ENCODE data around the gene AGBL4. TPM values are rescaled to one million over a fixed set of nuclear protein-coding genes. Genes with fewer than 3 reads are reported as not detected.
"Not testable (repeated sequence)": the region's sequence is repeated elsewhere in the genome, so short reads cannot be mapped to it uniquely, and the experiment has no call there.

The AGBL4 gene
- total RNA-seq, 4 donors from 2014 or later, result not detected

DNA sequence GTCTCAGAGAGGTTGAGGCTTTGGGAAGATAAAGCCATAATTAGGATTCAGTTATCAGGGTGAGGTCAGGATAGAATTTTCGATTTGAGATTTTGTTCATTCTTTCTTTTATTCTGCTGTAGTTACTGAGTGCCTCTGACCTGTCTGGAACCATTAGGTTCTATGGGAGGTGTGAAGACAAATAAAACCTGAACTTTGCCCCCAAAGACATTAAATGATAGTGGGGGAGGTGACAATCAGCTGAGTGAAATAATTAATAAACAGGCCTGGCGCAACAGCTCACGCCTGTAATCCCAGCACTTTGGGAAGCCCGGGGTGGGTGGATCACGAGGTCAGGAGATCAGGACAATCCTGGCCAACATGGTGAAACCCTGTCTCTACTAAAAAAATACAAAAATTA is 1496.7 kb downstream of the AGBL4 start:
- 37 to 49% methylated on average over 5 of the region's 5 CpGs for WGBS, 2 donors
- Histone ChIP-seq H3K27ac (no peak overlapping the region), H3K4me3 (no peak overlapping the region)

GRCh38 chr1:48526008-48526710 is 1497.6 kb downstream of the AGBL4 start:
- peaks cover 0 to 57% (median 0%) of the 10 kb centered on the region in 4 donors for H3K27me3 ChIP-seq
- peaks cover 4 to 13% (median 8%) of the 10 kb centered on the region in 3 donors for H3K4me1 ChIP-seq
- intact Hi-C loops (cut with DNase I), result no loop called here
- H3K9me3 ChIP-seq, result no peaks in the 10 kb centered on the region
- H3K27ac ChIP-seq, result no peak overlapping the region
- DNase-seq, result no peak
- WGBS, 2 donors, result 52 to 56% methylated on average over 4 of the region's 4 CpGs
- H3K4me3 ChIP-seq, result no peak overlapping the region
- no peaks in the 10 kb centered on the region for H3K36me3 ChIP-seq
- TF ChIP-seq CTCF (IDR thresholded peaks at IDR 0.05) (no peak), POLR2A (IDR thresholded peaks at IDR 0.05) (no peak)

More for the DNA sequence above, 1496.7 kb downstream of the AGBL4 start:
- DNase-seq, result no peak
- peaks cover 0 to 63% (median 0%) of the 10 kb centered on the region in 4 donors for H3K27me3 ChIP-seq
- H3K9me3 ChIP-seq, result no peaks in the 10 kb centered on the region
- H3K4me1 ChIP-seq, result peaks cover 4 to 13% (median 8%) of the 10 kb centered on the region in 3 donors
- intact Hi-C loops (cut with DNase I), result no loop called here
- H3K36me3 ChIP-seq, result no peaks in the 10 kb centered on the region
- no peak for TF ChIP-seq POLR2A (IDR thresholded peaks at IDR 0.05)
- TF ChIP-seq CTCF (IDR thresholded peaks at IDR 0.05), result no peak

DNA sequence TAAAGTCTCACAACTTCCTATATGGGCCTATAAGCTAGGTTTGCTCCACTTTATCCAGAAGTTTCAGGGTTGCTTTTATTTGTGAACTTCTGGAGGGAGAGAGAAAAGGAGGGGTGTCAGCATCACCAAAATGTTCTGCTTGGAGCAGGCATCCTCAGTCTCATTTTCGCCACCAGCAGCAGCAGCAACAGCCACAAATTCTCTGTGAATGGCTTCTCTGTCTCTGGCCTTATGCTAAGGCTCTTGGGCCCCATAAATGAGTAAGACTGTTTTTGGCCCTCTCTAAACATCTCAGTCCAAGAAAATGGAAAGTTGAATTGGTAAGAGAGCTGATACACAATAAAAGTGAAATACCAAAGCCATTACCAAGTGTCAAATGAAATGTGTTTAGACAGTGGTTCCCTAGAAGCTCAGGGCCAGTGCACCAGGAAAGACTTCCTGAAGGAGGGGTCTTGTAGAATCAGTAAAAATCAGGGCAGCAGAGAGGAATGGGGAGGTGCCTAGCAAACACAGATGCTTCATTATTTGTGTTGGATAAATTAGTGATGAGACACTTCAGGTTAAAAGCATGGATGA is 1498.8 kb downstream of the AGBL4 start:
- Histone ChIP-seq H3K27ac (no peak overlapping the region), H3K4me1 (peaks cover 4 to 13% (median 8%) of the 10 kb centered on the region in 3 donors), H3K9me3 (no peaks in the 10 kb centered on the region), H3K36me3 (no peaks in the 10 kb centered on the region), H3K27me3 (peaks cover 0 to 55% (median 0%) of the 10 kb centered on the region in 4 donors), H3K4me3 (no peak overlapping the region)
- intact Hi-C loops (cut with DNase I), result no loop called here
- no peak for TF ChIP-seq CTCF (IDR thresholded peaks at IDR 0.05)
- TF ChIP-seq POLR2A (IDR thresholded peaks at IDR 0.05), result no peak
- 88 to 100% methylated on average over 1 of the region's 1 CpG for WGBS, 2 donors
- no peak for DNase-seq

DNA sequence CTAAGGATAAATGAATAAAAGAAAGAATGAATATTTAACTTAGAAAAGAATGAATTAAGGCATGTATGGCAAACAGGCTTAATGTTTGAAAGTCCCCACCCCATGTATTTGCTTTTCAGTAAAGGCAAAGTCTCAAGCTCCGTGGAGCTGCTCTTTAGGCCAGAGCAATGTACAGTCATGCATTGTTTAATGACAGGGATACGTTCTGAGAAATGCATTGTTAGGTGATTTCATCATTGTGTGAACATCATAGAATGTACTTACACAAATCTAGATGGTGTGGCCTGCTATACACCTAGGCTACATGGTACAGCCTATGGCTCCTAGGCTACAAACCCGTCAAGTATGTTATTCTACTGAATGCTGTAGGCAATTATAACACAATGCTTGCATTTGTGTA is 1500.2 kb downstream of the AGBL4 start:
- Histone ChIP-seq H3K4me1 (peaks cover 4 to 13% (median 8%) of the 10 kb centered on the region in 3 donors), H3K9me3 (no peaks in the 10 kb centered on the region), H3K27me3 (peaks cover 0 to 54% (median 0%) of the 10 kb centered on the region in 4 donors), H3K27ac (no peak overlapping the region), H3K36me3 (no peaks in the 10 kb centered on the region), H3K4me3 (no peak overlapping the region)
- no peak for DNase-seq
- no peak for TF ChIP-seq POLR2A (IDR thresholded peaks at IDR 0.05)
- TF ChIP-seq CTCF (IDR thresholded peaks at IDR 0.05), result no peak
- intact Hi-C loops (cut with DNase I), result no loop called here
- 65 to 75% methylated on average over 3 of the region's 3 CpGs for WGBS, 2 donors

- whole genome bisulfite sequencing, 2 donors, result 70 to 93% methylated on average over 4 to 6 of the region's 6 CpGs
- H3K4me1 ChIP-seq; H3K4me3 ChIP-seq; DNase-seq; H3K9me3 ChIP-seq; H3K36me3 ChIP-seq; H3K27ac ChIP-seq; intact Hi-C loops (cut with DNase I): not testable (repeated sequence)
- H3K27me3 ChIP-seq, result peaks cover 0 to 67% (median 0%) of the 10 kb centered on the region in 4 donors
Observed at GRCh38 chr1:48519896-48520295, 1503.9 kb downstream of the AGBL4 start.
